HG03066 (cell line): ENCODE results near the gene DMRTC2.

Experiments used
- ATAC-seq: cut with Tn5 transposase; IDR thresholded peaks from one replicate; pipeline ENCODE4 v1.9.1; 2021; ENCODE audit warnings: low read depth; ENCODE audit not compliant: unreplicated experiment

The DMRTC2 gene

GRCh38 chr19:41845051-41845590 is 279 bp downstream of the DMRTC2 start:
- no peak for ATAC-seq

GRCh38 chr19:41847351-41848105 is 2.7 kb downstream of the DMRTC2 start:
- ATAC-seq, result no peak

DNA sequence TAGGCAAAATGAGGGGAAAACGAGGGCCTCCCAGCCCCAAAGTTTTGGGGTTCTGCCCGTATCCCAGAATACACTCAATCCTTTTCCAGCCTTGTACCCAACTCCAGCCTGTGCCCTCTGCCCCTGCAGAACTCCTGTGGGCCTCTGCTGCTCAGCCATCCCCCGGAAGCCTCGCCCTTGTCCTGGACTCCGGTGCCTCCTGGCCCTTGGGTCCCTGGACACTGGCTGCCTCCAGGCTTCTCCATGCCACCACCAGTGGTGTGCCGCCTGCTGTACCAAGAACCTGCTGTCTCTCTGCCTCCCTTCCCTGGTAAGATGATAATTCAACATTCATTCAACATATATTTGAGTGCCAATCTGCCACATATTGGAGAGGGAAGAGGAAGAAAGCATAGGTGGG is 3.8 kb downstream of the DMRTC2 start:
- no peak for ATAC-seq

- no peak for ATAC-seq
Measured at GRCh38 chr19:41849067-41849466, 4.2 kb downstream of the DMRTC2 start.

GRCh38 chr19:41850381-41850780 is 5.5 kb downstream of the DMRTC2 start:
- ATAC-seq, result no peak

- no peak for ATAC-seq
Measured at GRCh38 chr19:41851456-41851855, 6.6 kb downstream of the DMRTC2 start.

DNA sequence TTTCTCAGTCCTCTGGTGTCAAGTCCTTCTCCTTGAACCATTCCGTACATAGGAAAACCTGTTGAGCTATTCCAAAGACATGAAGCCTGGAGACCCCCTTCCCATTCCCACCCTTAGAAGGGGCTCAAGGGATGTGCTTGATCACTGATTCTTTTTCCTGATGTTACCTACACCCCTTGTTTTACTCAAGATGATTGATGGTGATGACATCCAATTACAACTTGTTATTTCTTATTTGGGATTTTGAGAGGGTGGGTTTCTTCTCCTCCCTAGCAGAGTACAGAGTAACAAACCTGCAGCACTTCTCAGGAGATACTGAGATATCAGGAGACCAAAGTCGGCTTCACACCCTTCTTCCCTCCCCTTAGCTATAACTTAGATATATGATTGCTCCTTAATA is 8.5 kb downstream of the DMRTC2 start:
- no peak for ATAC-seq

GRCh38 chr19:41853768-41854167 is 8.9 kb downstream of the DMRTC2 start:
- no peak for ATAC-seq

GRCh38 chr19:41859213-41859617 is 14.4 kb downstream of the DMRTC2 start:
- ATAC-seq, result no peak

DNA sequence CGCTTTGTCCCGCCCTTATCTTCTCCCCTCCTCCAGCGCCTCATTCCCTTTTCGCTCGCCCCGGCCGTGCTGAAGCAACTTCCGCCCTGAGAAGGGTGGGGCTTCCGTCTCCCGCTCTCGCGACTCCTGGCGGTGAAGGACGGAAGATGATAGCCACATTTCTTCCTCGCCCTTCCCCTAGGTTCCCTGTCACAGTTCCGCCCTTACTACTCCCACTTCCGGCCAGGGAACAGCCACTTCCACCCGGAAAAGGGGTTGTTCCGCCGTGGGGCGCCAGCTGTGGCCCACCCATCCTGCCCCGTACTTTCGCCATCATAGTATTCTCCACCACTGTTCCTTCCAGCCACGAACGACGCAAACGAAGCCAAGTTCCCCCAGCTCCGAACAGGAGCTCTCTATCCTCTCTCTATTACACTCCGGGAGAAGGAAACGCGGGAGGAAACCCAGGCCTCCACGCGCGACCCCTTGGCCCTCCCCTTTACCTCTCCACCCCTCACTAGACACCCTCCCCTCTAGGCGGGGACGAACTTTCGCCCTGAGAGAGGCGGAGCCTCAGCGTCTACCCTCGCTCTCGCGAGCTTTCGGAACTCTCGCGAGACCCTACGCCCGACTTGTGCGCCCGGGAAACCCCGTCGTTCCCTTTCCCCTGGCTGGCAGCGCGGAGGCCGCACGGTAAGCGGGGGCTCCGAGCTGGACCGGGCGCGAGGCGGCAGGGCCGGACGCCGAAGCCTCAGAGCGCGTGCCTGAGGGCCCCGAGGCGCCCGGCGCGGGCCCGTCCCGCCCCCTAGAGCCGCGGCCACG is 15.0 kb downstream of the DMRTC2 start, which contains the start of gene RPS19:
RPS19 (plus strand) TSS at position 638 of the 801 bp plus-strand sequence. CDS start 520 bp downstream, outside the sequence.
- peak; percentile 76 for ATAC-seq

DNA sequence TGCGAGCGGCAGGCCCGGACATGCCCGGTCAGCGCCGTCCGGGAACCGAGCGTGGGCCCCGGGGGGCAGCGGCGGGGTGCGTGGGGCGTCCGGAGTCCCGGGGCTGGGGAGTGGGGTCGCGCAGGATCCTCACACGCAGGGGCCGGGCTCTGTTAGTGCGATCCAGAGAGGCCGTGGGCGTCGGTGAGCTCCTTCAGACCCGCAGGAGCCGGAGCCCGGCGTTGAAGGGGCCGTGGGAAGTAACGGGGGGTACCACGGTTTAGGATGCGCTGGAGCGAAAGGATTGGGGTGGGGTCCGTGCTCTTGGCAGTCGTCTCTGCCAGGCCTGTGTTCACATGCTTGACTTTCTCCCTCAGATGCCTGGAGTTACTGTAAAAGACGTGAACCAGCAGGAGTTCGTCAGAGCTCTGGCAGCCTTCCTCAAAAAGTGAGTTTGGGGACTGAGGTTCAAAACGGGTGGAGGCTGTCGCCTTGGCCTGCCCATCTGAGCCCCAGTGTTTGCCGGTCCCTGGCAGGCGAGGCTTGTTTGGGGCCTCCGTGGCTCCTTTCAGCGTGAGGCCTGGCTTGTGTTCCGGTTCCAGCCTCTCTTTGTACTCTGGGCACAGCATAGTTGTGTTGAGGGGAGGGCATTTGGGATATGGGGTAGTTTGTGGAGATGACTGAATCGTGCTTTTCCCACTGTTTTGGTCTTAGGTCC is 15.7 kb downstream of the DMRTC2 start:
- ATAC-seq, result no peak

- no peak for ATAC-seq
Measured at GRCh38 chr19:41861116-41861768, 16.4 kb downstream of the DMRTC2 start.

DNA sequence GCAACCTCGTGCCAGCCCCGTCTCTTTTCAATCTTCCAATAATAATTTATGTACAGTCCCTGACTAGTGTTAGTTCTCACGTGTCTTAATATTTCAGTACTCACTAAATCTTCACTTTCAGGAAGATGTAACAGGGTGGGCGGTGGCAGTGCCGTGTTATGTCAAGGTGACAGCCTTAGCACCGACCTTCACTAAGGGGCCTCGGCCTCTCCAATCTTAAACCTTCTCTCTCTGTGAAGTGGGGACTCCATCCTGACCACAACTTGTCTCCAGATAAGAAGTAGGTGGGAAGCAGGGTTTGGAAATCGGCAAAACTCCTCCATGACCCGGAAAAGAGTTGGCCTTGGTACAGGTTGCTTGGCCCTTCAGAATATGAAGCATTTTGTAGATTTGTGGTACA is 17.0 kb downstream of the DMRTC2 start:
- no peak for ATAC-seq

DNA sequence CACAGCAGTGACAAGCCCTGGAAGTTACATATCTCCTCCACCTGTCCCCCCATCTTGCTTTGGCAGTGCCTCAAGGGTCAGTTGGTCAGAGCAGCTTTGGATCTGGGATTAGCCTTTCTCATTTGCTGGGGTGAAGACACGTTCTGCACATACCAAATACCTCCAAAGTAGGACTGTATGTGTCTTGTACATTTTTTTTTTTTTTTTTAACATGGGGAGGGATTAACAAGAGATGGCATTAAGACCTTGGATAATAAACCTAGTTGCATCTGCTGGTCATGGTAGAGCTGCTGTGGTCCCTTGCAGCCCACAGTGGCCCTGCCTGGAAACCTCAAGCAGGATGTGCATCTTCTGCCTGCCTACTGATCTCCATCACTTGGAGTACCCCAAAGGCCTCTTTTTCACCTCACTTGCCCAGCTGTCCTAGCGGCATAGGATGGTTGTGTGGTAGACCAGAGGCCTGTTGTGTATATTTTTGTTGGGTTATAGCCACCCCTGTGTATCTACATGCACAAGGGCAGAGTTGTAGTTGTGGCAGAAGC is 17.7 kb downstream of the DMRTC2 start:
- no peak for ATAC-seq

DNA sequence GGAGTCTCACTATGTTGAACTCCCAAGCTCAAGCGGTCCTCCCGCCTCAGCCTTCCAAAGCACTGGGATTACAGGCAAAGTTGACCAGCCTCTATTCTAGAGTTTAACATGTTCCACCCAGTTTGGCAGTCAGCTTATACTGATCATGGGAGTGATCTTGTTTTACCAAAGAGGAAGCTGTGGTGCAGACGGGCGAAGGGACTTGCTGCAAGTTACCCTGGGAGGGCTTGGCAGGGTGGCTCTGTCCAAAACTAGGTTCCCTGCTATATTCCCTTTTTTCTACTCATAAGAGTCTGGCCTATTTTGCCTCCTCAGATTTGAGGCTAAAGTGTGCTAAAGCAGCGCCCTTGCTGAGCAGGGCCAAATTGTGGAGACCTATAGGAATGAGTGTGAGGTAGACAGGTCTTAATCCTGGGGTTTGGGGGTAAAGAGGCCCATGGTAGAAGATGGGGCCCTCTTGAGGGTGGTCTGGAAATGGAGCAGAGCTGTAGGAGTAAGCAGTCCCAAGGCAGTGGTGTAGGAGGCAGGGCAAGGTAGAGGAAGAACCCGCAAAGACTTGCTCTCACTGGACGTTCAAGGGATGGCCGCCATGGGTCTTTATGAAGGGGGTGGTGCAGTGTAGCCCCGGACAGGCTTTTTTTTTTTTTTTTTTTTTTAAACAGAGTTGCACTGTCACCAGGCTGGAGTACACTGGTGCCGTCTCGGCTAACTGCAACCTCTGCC is 18.5 kb downstream of the DMRTC2 start:
- ATAC-seq, result no peak

DNA sequence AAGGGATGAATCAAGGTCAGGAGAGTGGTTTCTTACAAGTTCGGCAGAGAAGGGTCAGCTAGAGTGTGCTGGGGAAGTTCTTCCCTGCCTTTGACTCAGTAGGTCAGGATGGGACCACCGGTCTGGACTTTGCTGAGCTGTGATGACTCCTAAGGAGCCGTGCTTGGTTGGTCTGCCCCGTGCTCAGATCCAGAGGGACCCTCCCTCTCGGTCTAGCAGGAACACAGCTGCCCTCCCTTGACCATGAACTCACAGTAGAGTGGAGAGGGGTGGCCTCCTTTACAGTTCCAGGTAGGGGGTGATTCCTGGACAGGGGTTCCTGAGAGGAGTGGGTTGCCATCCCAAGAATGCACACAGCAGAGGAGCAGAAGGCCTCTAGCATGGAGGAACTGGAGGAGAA is 19.5 kb downstream of the DMRTC2 start:
- ATAC-seq, result no peak

GRCh38 chr19:41866284-41866683 is 21.4 kb downstream of the DMRTC2 start:
- ATAC-seq, result no peak

DNA sequence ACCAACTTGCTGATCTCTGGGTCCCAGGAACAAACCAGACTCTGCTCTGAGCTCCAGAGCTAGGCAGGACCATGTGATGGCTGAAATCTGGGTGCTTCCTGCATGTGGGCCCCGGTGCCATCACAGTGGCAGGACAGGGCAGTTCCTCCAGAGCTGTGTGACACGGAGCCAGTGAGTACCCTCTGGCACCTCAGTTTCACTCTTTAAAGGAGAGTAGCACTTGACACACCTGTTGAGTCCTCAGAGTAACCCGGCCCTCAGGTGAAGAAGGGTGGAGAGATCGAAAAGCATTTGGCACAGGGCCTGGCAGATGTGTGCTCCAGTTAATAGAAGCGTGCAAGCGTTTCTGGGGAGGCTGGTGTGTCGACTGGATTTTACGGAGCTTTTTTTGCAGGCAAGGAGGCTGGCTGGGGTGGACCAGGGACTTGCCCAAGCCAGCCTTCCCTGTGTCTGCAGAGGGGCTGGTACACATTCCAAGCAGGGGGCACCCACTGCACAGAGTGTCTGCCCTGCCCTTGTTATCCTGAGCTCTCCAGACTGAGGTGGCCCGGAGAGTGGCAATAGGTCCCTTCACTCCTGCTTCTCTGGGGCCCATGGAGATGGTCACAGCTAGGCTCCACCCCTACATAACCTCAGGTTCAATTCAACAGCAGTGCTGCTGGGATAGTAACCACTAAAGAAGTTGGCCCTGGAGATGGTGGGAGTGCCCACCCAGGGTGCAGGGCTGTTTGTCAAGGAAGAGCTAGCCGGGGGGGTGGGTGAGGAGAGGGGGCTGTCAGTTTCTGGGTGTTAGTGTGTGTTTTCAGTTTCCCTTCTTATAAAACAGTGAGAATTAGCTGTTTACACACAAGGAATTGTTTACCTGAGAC is 23.5 kb downstream of the DMRTC2 start:
- no peak for ATAC-seq

DNA sequence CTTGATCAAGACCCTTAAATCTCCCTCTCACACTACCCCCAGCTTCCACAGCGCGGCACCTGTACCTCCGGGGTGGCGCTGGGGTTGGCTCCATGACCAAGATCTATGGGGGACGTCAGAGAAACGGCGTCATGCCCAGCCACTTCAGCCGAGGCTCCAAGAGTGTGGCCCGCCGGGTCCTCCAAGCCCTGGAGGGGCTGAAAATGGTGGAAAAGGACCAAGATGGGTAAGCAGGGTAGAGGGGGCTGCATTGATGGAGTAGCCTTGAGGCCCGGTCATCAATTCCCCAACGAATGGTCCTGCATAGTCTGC is 24.1 kb downstream of the DMRTC2 start:
- ATAC-seq, result no peak
